Measurements from ENCODE around the gene SLC5A7. TPM values are rescaled to one million over a fixed set of nuclear protein-coding genes. Genes with fewer than 3 reads are reported as not detected.

The SLC5A7 gene
- polyA plus RNA-seq, 3 donors, result not detected

DNA sequence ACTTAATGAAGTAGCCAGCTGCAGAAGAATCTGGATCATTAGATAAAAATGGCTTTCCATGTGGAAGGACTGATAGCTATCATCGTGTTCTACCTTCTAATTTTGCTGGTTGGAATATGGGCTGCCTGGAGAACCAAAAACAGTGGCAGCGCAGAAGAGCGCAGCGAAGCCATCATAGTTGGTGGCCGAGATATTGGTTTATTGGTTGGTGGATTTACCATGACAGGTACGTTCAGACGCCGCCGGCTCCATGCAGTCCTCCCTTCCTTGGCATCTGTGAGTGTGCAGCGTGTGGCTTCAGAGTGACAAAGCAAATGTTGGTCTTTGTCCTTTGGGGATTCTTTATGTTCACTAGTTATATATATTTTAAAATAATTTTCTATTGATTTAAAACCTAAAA, 1.8 kb downstream of the SLC5A7 start:
- Histone ChIP-seq H3K79me2 (ENCODE audit: insufficient read depth, low read length) (no peaks in the 10 kb centered on the region), H3K4me1 (ENCODE audit: control insufficient read depth in 1 of 2, insufficient read depth in 2 of 2, low read length in 2 of 2) (no peaks in the 10 kb centered on the region), H3K9ac (ENCODE audit: insufficient read depth, low read length, poor library complexity, severe bottlenecking) (no peak overlapping the region), H3K27me3 (ENCODE audit: control insufficient read depth in 2 of 2, insufficient read depth in 2 of 2, low read length in 2 of 2) (peaks cover 15 to 37% of the 10 kb centered on the region in 2 donors), H3K9me3 (replicated peaks in 1 of 2; ENCODE audit: control insufficient read depth in 1 of 2, insufficient read depth in 1 of 2, low read length in 2 of 2) (peaks cover 0 to 4% of the 10 kb centered on the region in 2 donors), H2AFZ (ENCODE audit: insufficient read depth, low read depth, low read length, poor library complexity, severe bottlenecking) (no peak overlapping the region), H3K27ac (ENCODE audit: low read depth in 1 of 2, low read length in 2 of 2) (no peak overlapping the region), H3K4me3 (replicated peaks in 1 of 3; ENCODE audit: low read depth in 2 of 3, low read length in 3 of 3) (no peak overlapping the region), H3K4me2 (replicated peaks; ENCODE audit: extremely low read depth, low read length, poor library complexity, severe bottlenecking) (no peak overlapping the region), H4K20me1 (ENCODE audit: insufficient read depth, low read length) (no peaks in the 10 kb centered on the region), H3K36me3 (replicated peaks in 1 of 2; ENCODE audit: control insufficient read depth in 1 of 2, insufficient read depth in 2 of 2, low read length in 2 of 2) (no peaks in the 10 kb centered on the region)
- Mint-ChIP-seq H3K4me3 (peak overlapping the region in 1 of 2 donors; percentile 19), H3K27ac (no peak overlapping the region), H3K9me3 (peaks cover 0 to 3% (median 0%) of the 10 kb centered on the region in 7 donors), H3K36me3 (no peaks in the 10 kb centered on the region), H3K4me1 (no peaks in the 10 kb centered on the region), H3K27me3 (ENCODE audit: low read depth in 3 of 3) (peaks cover 28 to 33% (median 33%) of the 10 kb centered on the region in 3 donors)
- TF ChIP-seq, protein P1, sequence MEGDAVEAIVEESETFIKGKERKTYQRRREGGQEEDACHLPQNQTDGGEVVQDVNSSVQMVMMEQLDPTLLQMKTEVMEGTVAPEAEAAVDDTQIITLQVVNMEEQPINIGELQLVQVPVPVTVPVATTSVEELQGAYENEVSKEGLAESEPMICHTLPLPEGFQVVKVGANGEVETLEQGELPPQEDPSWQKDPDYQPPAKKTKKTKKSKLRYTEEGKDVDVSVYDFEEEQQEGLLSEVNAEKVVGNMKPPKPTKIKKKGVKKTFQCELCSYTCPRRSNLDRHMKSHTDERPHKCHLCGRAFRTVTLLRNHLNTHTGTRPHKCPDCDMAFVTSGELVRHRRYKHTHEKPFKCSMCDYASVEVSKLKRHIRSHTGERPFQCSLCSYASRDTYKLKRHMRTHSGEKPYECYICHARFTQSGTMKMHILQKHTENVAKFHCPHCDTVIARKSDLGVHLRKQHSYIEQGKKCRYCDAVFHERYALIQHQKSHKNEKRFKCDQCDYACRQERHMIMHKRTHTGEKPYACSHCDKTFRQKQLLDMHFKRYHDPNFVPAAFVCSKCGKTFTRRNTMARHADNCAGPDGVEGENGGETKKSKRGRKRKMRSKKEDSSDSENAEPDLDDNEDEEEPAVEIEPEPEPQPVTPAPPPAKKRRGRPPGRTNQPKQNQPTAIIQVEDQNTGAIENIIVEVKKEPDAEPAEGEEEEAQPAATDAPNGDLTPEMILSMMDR (IDR thresholded peaks at IDR 0.05), result no peak
- 93% methylated on average over 4 of the region's 10 CpGs for WGBS (ENCODE audit: insufficient coverage)
- intact Hi-C loops (cut with micrococcal nuclease), result no loop called here
- DNase-seq, result no peak

GRCh38 chr2:107989445-107989844, 3.1 kb downstream of the SLC5A7 start:
- no peak overlapping the region for H3K4me2 ChIP-seq (replicated peaks; ENCODE audit: extremely low read depth, low read length, poor library complexity, severe bottlenecking)
- H3K79me2 ChIP-seq (ENCODE audit: insufficient read depth, low read length), result no peaks in the 10 kb centered on the region
- H4K20me1 ChIP-seq (ENCODE audit: insufficient read depth, low read length), result no peaks in the 10 kb centered on the region
- Mint-ChIP-seq H3K4me1 (no peaks in the 10 kb centered on the region), H3K36me3 (no peaks in the 10 kb centered on the region), H3K27ac (no peak overlapping the region), H3K9me3 (peaks cover 0 to 3% (median 0%) of the 10 kb centered on the region in 7 donors), H3K27me3 (ENCODE audit: low read depth in 3 of 3) (peaks cover 29 to 33% (median 33%) of the 10 kb centered on the region in 3 donors), H3K4me3 (no peak overlapping the region)
- no peak overlapping the region for H3K9ac ChIP-seq (ENCODE audit: insufficient read depth, low read length, poor library complexity, severe bottlenecking)
- H3K4me1 ChIP-seq (ENCODE audit: control insufficient read depth in 1 of 2, insufficient read depth in 2 of 2, low read length in 2 of 2), result no peaks in the 10 kb centered on the region
- H3K4me3 ChIP-seq (replicated peaks in 1 of 3; ENCODE audit: low read depth in 2 of 3, low read length in 3 of 3), result no peak overlapping the region
- no peaks in the 10 kb centered on the region for H3K36me3 ChIP-seq (replicated peaks in 1 of 2; ENCODE audit: control insufficient read depth in 1 of 2, insufficient read depth in 2 of 2, low read length in 2 of 2)
- no peak for DNase-seq
- H3K27ac ChIP-seq (ENCODE audit: low read depth in 1 of 2, low read length in 2 of 2), result no peak overlapping the region
- H3K27me3 ChIP-seq (ENCODE audit: control insufficient read depth in 2 of 2, insufficient read depth in 2 of 2, low read length in 2 of 2), result peaks cover 15 to 37% of the 10 kb centered on the region in 2 donors
- WGBS (ENCODE audit: insufficient coverage), result 87% methylated on average over 4 of the region's 6 CpGs
- no peak overlapping the region for H2AFZ ChIP-seq (ENCODE audit: insufficient read depth, low read depth, low read length, poor library complexity, severe bottlenecking)
- H3K9me3 ChIP-seq (replicated peaks in 1 of 2; ENCODE audit: control insufficient read depth in 1 of 2, insufficient read depth in 1 of 2, low read length in 2 of 2), result peaks cover 0 to 4% of the 10 kb centered on the region in 2 donors
- intact Hi-C loops (cut with micrococcal nuclease), result no loop called here
- TF ChIP-seq, protein P1 (IDR thresholded peaks at IDR 0.05), result no peak
